ENCODE measurements around the gene ELFN2.

DNA sequence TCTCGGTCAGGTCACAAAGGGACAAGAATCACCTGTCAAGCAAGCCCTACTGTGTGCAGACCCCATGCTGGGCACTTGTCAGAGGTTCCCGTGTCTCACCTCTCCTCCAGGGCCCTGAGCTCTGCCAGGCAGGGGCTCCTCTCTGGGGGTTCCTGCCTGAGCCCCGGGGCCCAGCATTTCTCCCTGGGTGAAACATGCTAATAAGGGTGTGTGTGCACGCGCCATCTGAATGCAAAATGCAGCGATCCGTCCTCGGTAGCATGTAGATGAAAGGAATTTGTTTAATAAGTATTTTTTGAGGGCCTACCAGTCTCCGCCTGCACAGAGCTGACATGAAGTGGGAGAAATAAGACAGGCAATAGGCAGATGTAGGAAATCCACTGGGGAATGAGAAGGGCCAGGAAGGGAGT lies 5.8 kb downstream of the ELFN2 start:
- TF ChIP-seq POLR2A (IDR thresholded peaks at IDR 0.05) (no peak), POLR2AphosphoS5 (IDR thresholded peaks at IDR 0.05) (no peak)

Measured in transverse colon (tissue), 3 donors.